Mesodermal cell (in vitro differentiated cells): ENCODE data around the gene TIMP3.
"Not testable (repeated sequence)": the region's sequence is repeated elsewhere in the genome, so short reads cannot be mapped to it uniquely, and the experiment has no call there.

Experiments
- H3K27ac ChIP-seq: 2 replicates; pipeline ENCODE4 v1.7.0; 2013; ENCODE audit warnings: mild to moderate bottlenecking, low read depth, low read length, moderate library complexity; ENCODE audit not compliant: severe bottlenecking
- H3K36me3 ChIP-seq: 2 replicates; pipeline ENCODE4 v1.7.1; 2013; ENCODE audit warnings: mild to moderate bottlenecking, low read length, moderate library complexity; ENCODE audit not compliant: control insufficient read depth, insufficient read depth
- H3K4me1 ChIP-seq: one replicate; pipeline ENCODE4 v1.7.1; 2013; ENCODE audit warnings: mild to moderate bottlenecking, low read length; ENCODE audit not compliant: insufficient read depth, control insufficient read depth, poor library complexity, severe bottlenecking
- H3K4me3 ChIP-seq: 2 replicates; pipeline ENCODE4 v1.7.0; 2013; ENCODE audit warnings: low read length, control low read depth, mild to moderate bottlenecking; ENCODE audit not compliant: insufficient read depth, poor library complexity, severe bottlenecking; ENCODE audit errors: extremely low read depth
- H3K9me3 ChIP-seq: 2 replicates; pipeline ENCODE4 v1.7.1; 2013; ENCODE audit warnings: mild to moderate bottlenecking, low read length, moderate library complexity; ENCODE audit not compliant: control insufficient read depth
- WGBS, 2 experiments: methylation state at CpG; one replicate each; pipeline ENCODE4 v1.1.5; 2013; ENCODE audit warnings: missing lambda C conversion rate in 2 of 2; ENCODE audit not compliant: insufficient coverage in 2 of 2; 5-methylcytosine and 5-hydroxymethylcytosine counted together

The TIMP3 gene

GRCh38 chr22:32873604-32874003 is 72.1 kb downstream of the TIMP3 start:
- not testable (repeated sequence) for H3K9me3 ChIP-seq, H3K4me1 ChIP-seq, H3K4me3 ChIP-seq, H3K36me3 ChIP-seq, H3K27ac ChIP-seq
- 94 to 98% methylated on average over 3 to 4 of the region's 5 CpGs for WGBS, 2 experiments

GRCh38 chr22:32874385-32874784 is 72.9 kb downstream of the TIMP3 start:
- Histone ChIP-seq H3K9me3 (no peaks in the 10 kb centered on the region), H3K4me1 (no peaks in the 10 kb centered on the region), H3K4me3 (no peak overlapping the region), H3K27ac (no peak overlapping the region), H3K36me3 (no peaks in the 10 kb centered on the region)
- 95 to 100% methylated on average over 3 to 4 of the region's 4 CpGs for WGBS, 2 experiments

- Histone ChIP-seq H3K9me3 (no peaks in the 10 kb centered on the region), H3K36me3 (no peaks in the 10 kb centered on the region), H3K27ac (no peak overlapping the region), H3K4me3 (no peak overlapping the region), H3K4me1 (peaks cover 2% of the 10 kb centered on the region)
- WGBS, 2 experiments: 84 to 89% methylated on average over 10 of the region's 10 CpGs
Observed at GRCh38 chr22:32874976-32875375, 73.5 kb downstream of the TIMP3 start.

GRCh38 chr22:32876516-32876915 is 75.0 kb downstream of the TIMP3 start:
- H3K36me3 ChIP-seq: no peaks in the 10 kb centered on the region
- no CpG with 5 or more reads among the region's 2 CpGs for WGBS, 2 experiments
- peaks cover 10% of the 10 kb centered on the region for H3K4me1 ChIP-seq
- H3K27ac ChIP-seq: no peak overlapping the region
- H3K4me3 ChIP-seq: no peak overlapping the region
- no peaks in the 10 kb centered on the region for H3K9me3 ChIP-seq

GRCh38 chr22:32877196-32877595 is 75.7 kb downstream of the TIMP3 start:
- Histone ChIP-seq H3K9me3 (no peaks in the 10 kb centered on the region), H3K36me3 (no peaks in the 10 kb centered on the region), H3K27ac (no peak overlapping the region), H3K4me3 (no peak overlapping the region), H3K4me1 (peaks cover 10% of the 10 kb centered on the region)
- 81 to 83% methylated on average over 1 to 2 of the region's 3 CpGs for WGBS, 2 experiments

GRCh38 chr22:32879550-32879949 is 78.0 kb downstream of the TIMP3 start:
- WGBS, 2 experiments: 57 to 100% methylated on average over 1 of the region's 1 CpG
- H3K36me3 ChIP-seq: no peaks in the 10 kb centered on the region

GRCh38 chr22:32880061-32880460 is 78.6 kb downstream of the TIMP3 start:
- H3K4me1 ChIP-seq: peaks cover 15% of the 10 kb centered on the region
- H3K9me3 ChIP-seq: no peaks in the 10 kb centered on the region
- 80 to 100% methylated on average over 1 of the region's 2 CpGs for WGBS, 2 experiments
- H3K36me3 ChIP-seq: no peaks in the 10 kb centered on the region
- H3K4me3 ChIP-seq: no peak overlapping the region
- H3K27ac ChIP-seq: no peak overlapping the region

More at GRCh38 chr22:32879550-32879949, 78.0 kb downstream of the TIMP3 start:
- Histone ChIP-seq H3K27ac (no peak overlapping the region), H3K4me1 (peaks cover 15% of the 10 kb centered on the region), H3K4me3 (no peak overlapping the region), H3K9me3 (no peaks in the 10 kb centered on the region)

GRCh38 chr22:32880505-32880892 is 79.0 kb downstream of the TIMP3 start:
- Histone ChIP-seq H3K4me1 (peaks cover 15% of the 10 kb centered on the region), H3K9me3 (no peaks in the 10 kb centered on the region), H3K36me3 (no peaks in the 10 kb centered on the region), H3K27ac (peak overlapping the region; percentile 69), H3K4me3 (no peak overlapping the region)
- 96 to 100% methylated on average over 2 to 7 of the region's 7 CpGs for WGBS, 2 experiments

- Histone ChIP-seq H3K27ac (peak overlapping the region; percentile 69), H3K4me3 (no peak overlapping the region), H3K4me1 (peaks cover 15% of the 10 kb centered on the region), H3K36me3 (no peaks in the 10 kb centered on the region), H3K9me3 (no peaks in the 10 kb centered on the region)
- WGBS, 2 experiments: 32 to 41% methylated on average over 14 to 17 of the region's 20 CpGs
Observed at GRCh38 chr22:32880893-32881596, 79.5 kb downstream of the TIMP3 start.

GRCh38 chr22:32882360-32882755 is 80.9 kb downstream of the TIMP3 start:
- Histone ChIP-seq H3K9me3 (no peaks in the 10 kb centered on the region), H3K27ac (peak overlapping the region; percentile 39), H3K36me3 (no peaks in the 10 kb centered on the region), H3K4me1 (peaks cover 15% of the 10 kb centered on the region), H3K4me3 (no peak overlapping the region)
- 65 to 78% methylated on average over 2 of the region's 4 CpGs for WGBS, 2 experiments

GRCh38 chr22:32882774-32883530 is 81.4 kb downstream of the TIMP3 start:
- H3K4me3 ChIP-seq: no peak overlapping the region
- 87 to 100% methylated on average over 2 to 3 of the region's 6 CpGs for WGBS, 2 experiments

More at GRCh38 chr22:32882774-32883530, 81.4 kb downstream of the TIMP3 start:
- H3K4me1 ChIP-seq: peaks cover 15% of the 10 kb centered on the region
- no peaks in the 10 kb centered on the region for H3K9me3 ChIP-seq
- no peaks in the 10 kb centered on the region for H3K36me3 ChIP-seq
- no peak overlapping the region for H3K27ac ChIP-seq
